ENCODE results near the gene RTN4IP1.

DNA sequence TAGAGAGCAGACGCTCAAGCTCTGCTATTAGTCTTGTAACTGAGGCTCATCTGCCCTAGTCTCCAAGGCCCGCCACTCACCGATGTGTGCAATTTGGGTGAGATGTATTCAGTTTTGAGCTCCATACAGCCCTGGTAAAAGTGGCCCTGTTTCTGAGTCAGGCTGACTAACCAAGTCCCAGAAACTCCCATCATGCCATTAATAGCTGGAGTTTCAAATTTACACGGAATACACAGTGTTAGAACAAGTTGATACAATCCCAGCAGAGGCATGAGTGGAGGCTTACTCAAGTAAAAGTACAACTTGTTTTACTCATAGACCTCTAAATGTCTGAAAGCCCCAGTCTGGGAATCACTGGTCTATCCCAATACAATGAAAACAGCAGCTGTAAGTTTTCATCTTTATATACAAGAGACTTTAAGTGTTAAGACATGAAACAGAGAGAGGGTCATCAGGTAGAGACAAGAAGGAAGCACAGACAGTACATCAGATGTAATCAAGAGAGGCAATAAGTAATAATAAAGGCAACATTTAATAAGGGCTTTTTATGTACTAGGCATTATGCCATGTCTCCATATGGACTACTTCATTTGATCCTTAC lies 42.4 kb downstream of the RTN4IP1 start:
- TF ChIP-seq PREB (CRISPR knock-in tag; IDR thresholded peaks at IDR 0.05; ENCODE audit: borderline replicate concordance) = no peak
- TF ChIP-seq E2F4 (CRISPR knock-in tag; IDR thresholded peaks at IDR 0.05; ENCODE audit: borderline replicate concordance, low read depth) = no peak
- TF ChIP-seq ZNF423 (CRISPR knock-in tag; IDR thresholded peaks at IDR 0.05) = no peak
- TF ChIP-seq, protein P1, sequence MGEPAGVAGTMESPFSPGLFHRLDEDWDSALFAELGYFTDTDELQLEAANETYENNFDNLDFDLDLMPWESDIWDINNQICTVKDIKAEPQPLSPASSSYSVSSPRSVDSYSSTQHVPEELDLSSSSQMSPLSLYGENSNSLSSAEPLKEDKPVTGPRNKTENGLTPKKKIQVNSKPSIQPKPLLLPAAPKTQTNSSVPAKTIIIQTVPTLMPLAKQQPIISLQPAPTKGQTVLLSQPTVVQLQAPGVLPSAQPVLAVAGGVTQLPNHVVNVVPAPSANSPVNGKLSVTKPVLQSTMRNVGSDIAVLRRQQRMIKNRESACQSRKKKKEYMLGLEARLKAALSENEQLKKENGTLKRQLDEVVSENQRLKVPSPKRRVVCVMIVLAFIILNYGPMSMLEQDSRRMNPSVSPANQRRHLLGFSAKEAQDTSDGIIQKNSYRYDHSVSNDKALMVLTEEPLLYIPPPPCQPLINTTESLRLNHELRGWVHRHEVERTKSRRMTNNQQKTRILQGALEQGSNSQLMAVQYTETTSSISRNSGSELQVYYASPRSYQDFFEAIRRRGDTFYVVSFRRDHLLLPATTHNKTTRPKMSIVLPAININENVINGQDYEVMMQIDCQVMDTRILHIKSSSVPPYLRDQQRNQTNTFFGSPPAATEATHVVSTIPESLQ (CRISPR knock-in tag; IDR thresholded peaks at IDR 0.05) = no peak
- TF ChIP-seq, protein P2, sequence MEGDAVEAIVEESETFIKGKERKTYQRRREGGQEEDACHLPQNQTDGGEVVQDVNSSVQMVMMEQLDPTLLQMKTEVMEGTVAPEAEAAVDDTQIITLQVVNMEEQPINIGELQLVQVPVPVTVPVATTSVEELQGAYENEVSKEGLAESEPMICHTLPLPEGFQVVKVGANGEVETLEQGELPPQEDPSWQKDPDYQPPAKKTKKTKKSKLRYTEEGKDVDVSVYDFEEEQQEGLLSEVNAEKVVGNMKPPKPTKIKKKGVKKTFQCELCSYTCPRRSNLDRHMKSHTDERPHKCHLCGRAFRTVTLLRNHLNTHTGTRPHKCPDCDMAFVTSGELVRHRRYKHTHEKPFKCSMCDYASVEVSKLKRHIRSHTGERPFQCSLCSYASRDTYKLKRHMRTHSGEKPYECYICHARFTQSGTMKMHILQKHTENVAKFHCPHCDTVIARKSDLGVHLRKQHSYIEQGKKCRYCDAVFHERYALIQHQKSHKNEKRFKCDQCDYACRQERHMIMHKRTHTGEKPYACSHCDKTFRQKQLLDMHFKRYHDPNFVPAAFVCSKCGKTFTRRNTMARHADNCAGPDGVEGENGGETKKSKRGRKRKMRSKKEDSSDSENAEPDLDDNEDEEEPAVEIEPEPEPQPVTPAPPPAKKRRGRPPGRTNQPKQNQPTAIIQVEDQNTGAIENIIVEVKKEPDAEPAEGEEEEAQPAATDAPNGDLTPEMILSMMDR (IDR thresholded peaks at IDR 0.05) = no peak
- no peak for TF ChIP-seq E2F1 (CRISPR knock-in tag; IDR thresholded peaks at IDR 0.05)

Data from WTC11 (cell line).